HepG2 (cell line): ENCODE measurements around the gene MAPK10.

Experiments used
- CEBPB ChIP-seq: IDR thresholded peaks from 2 replicates; pipeline ENCODE4 v1.6.1; 2011; ENCODE audit warnings: low read depth, low read length, improper control_type of control experiment, borderline replicate concordance
- CTCF ChIP-seq: sonication (generic); formaldehyde crosslinking; IDR thresholded peaks from 2 replicates; pipeline ENCODE4 v1.5.0; 2020; ENCODE audit warnings: mild to moderate bottlenecking, missing genetic modification reagents, moderate library complexity
- HDAC2 ChIP-seq: sonication (generic); formaldehyde crosslinking; IDR thresholded peaks from 2 replicates; pipeline ENCODE4 v1.4.0; 2020; ENCODE audit warnings: missing genetic modification reagents
- TFDP1 ChIP-seq: IDR thresholded peaks from 2 replicates; pipeline ENCODE4 v1.6.1; 2016; ENCODE audit warnings: missing compliant biosample characterization, missing genetic modification reagents, borderline replicate concordance
- ZNF318 ChIP-seq: sonication (generic); formaldehyde crosslinking; IDR thresholded peaks from 2 replicates; pipeline ENCODE4 v1.4.0; 2020; ENCODE audit warnings: mild to moderate bottlenecking, missing genetic modification reagents
- ZZZ3 ChIP-seq: sonication (generic); formaldehyde crosslinking; IDR thresholded peaks from 2 replicates; pipeline ENCODE4 v1.4.0; 2020; ENCODE audit warnings: missing genetic modification reagents, mild to moderate bottlenecking, borderline replicate concordance

GRCh38 chr4:86174506-86174905 lies 185.3 kb downstream of the MAPK10 start:
- TF ChIP-seq TFDP1 (CRISPR knock-in tag) (no peak), ZNF318 (CRISPR knock-in tag) (no peak), ZZZ3 (CRISPR knock-in tag) (no peak), CTCF (CRISPR knock-in tag) (no peak), CEBPB (no peak), HDAC2 (no peak)
